Central memory CD8-positive, alpha-beta T cell (primary cell): ENCODE results near the gene FBLN5.
"Not testable (repeated sequence)": the region's sequence is repeated elsewhere in the genome, so short reads cannot be mapped to it uniquely, and the experiment has no call there.

Source experiments
- ATAC-seq: fragments of 150-1000 bp; cut with Tn5 transposase; replicated peaks from 2 replicates; pipeline ENCODE4 v1.10.0; 2022; ENCODE audit warnings: mild to moderate bottlenecking, moderate FRiP score, moderate number of reproducible peaks; ENCODE audit not compliant: poor library complexity, severe bottlenecking; ENCODE audit errors: extremely low read depth
- DNase-seq, 2 donors: peaks; one replicate each; pipeline ENCODE4 v3.0.0; 2021; ENCODE audit warnings: low spot score in 2 of 2
- H3K27ac Mint-ChIP-seq: one replicate; pipeline ENCODE4 v1.8.0; 2022; ENCODE audit warnings: low read depth, mild to moderate bottlenecking, moderate library complexity, mixed read lengths
- H3K27me3 Mint-ChIP-seq: one replicate; pipeline ENCODE4 v1.8.0; 2022; ENCODE audit warnings: mixed read lengths
- H3K36me3 Mint-ChIP-seq: one replicate; pipeline ENCODE4 v1.8.0; 2022; ENCODE audit warnings: mild to moderate bottlenecking, moderate library complexity, mixed read lengths; ENCODE audit not compliant: insufficient read depth
- H3K4me1 Mint-ChIP-seq: one replicate; pipeline ENCODE4 v1.8.0; 2022; ENCODE audit warnings: mixed read lengths
- H3K4me3 Mint-ChIP-seq: one replicate; pipeline ENCODE4 v1.8.0; 2022; ENCODE audit warnings: mild to moderate bottlenecking, moderate library complexity, mixed read lengths
- H3K9me3 Mint-ChIP-seq: one replicate; pipeline ENCODE4 v1.8.0; 2022; ENCODE audit warnings: mixed read lengths

The FBLN5 gene

GRCh38 chr14:91872517-91873470, 74.7 kb downstream of the FBLN5 start:
- H3K4me1 Mint-ChIP-seq: peaks cover 83% of the 10 kb centered on the region
- ATAC-seq: peak; percentile 37
- peaks cover 18% of the 10 kb centered on the region for H3K36me3 Mint-ChIP-seq
- peak overlapping the region; percentile 81 for H3K4me3 Mint-ChIP-seq
- no peaks in the 10 kb centered on the region for H3K27me3 Mint-ChIP-seq
- peak in 1 of 2 donors; percentile 59 for DNase-seq
- no peaks in the 10 kb centered on the region for H3K9me3 Mint-ChIP-seq
- H3K27ac Mint-ChIP-seq: peak overlapping the region; percentile 96

- H3K27me3 Mint-ChIP-seq: no peaks in the 10 kb centered on the region
- no peaks in the 10 kb centered on the region for H3K9me3 Mint-ChIP-seq
- peak overlapping the region; percentile 96 for H3K27ac Mint-ChIP-seq
- peak overlapping the region; percentile 81 for H3K4me3 Mint-ChIP-seq
- peaks cover 88% of the 10 kb centered on the region for H3K4me1 Mint-ChIP-seq
- peaks cover 22% of the 10 kb centered on the region for H3K36me3 Mint-ChIP-seq
- DNase-seq: no peak
- ATAC-seq: no peak
These were observed 75.4 kb downstream of the FBLN5 start for GRCh38 chr14:91872011-91872501.

- not testable (repeated sequence) for ATAC-seq, H3K9me3 Mint-ChIP-seq, H3K27me3 Mint-ChIP-seq, DNase-seq
- peaks cover 22% of the 10 kb centered on the region for H3K36me3 Mint-ChIP-seq
- H3K4me3 Mint-ChIP-seq: peak overlapping the region; percentile 81
- peak overlapping the region; percentile 96 for H3K27ac Mint-ChIP-seq
- H3K4me1 Mint-ChIP-seq: peaks cover 88% of the 10 kb centered on the region
These were observed 76.1 kb downstream of the FBLN5 start for GRCh38 chr14:91871401-91871800.

GRCh38 chr14:91870890-91871289, 76.6 kb downstream of the FBLN5 start:
- Mint-ChIP-seq H3K4me1 (peaks cover 88% of the 10 kb centered on the region), H3K27ac (peak overlapping the region; percentile 96), H3K4me3 (peak overlapping the region; percentile 73)

GRCh38 chr14:91870001-91870400, 77.5 kb downstream of the FBLN5 start:
- peak overlapping the region; percentile 73 for H3K4me3 Mint-ChIP-seq
- H3K27me3 Mint-ChIP-seq: no peaks in the 10 kb centered on the region
- H3K4me1 Mint-ChIP-seq: peaks cover 82% of the 10 kb centered on the region
- H3K9me3 Mint-ChIP-seq: no peaks in the 10 kb centered on the region
- DNase-seq (peak in 1 of 2 donors; percentile 76), ATAC-seq (peak; percentile 54)
- H3K36me3 Mint-ChIP-seq: peaks cover 25% of the 10 kb centered on the region
- H3K27ac Mint-ChIP-seq: peak overlapping the region; percentile 96

More at GRCh38 chr14:91870890-91871289, 76.6 kb downstream of the FBLN5 start:
- ATAC-seq: no peak
- DNase-seq: no peak
- Mint-ChIP-seq H3K9me3 (no peaks in the 10 kb centered on the region), H3K27me3 (no peaks in the 10 kb centered on the region), H3K36me3 (peaks cover 23% of the 10 kb centered on the region)

GRCh38 chr14:91869556-91869955, 77.9 kb downstream of the FBLN5 start:
- H3K27ac Mint-ChIP-seq: peak overlapping the region; percentile 96
- H3K27me3 Mint-ChIP-seq: no peaks in the 10 kb centered on the region
- H3K4me1 Mint-ChIP-seq: peaks cover 80% of the 10 kb centered on the region
- H3K4me3 Mint-ChIP-seq: peak overlapping the region; percentile 73
- no peak for DNase-seq
- peaks cover 29% of the 10 kb centered on the region for H3K36me3 Mint-ChIP-seq
- H3K9me3 Mint-ChIP-seq: no peaks in the 10 kb centered on the region
- no peak for ATAC-seq

- H3K36me3 Mint-ChIP-seq: peaks cover 37% of the 10 kb centered on the region
- H3K27ac Mint-ChIP-seq: peak within 1 kb of the TSS; percentile 93
- H3K27me3 Mint-ChIP-seq: no peaks in the 10 kb centered on the region
- peak in 1 of 2 donors; percentile 67 for DNase-seq
- peak within 1 kb of the TSS; percentile 95 for H3K4me3 Mint-ChIP-seq
- no peaks in the 10 kb centered on the region for H3K9me3 Mint-ChIP-seq
- ATAC-seq: peak; percentile 70
- H3K4me1 Mint-ChIP-seq: peaks cover 77% of the 10 kb centered on the region
These were observed 80.0 kb downstream of the FBLN5 start, which contains the start of gene TC2N for GRCh38 chr14:91867316-91867988. Gene TC2N (minus strand): TSS chr14:91867536. CDS start chr14:91813769, 53,767 bp downstream.

- Mint-ChIP-seq H3K27ac (peak overlapping the region; percentile 93), H3K4me3 (peak overlapping the region; percentile 95), H3K4me1 (peaks cover 76% of the 10 kb centered on the region), H3K9me3 (no peaks in the 10 kb centered on the region), H3K27me3 (no peaks in the 10 kb centered on the region), H3K36me3 (peaks cover 39% of the 10 kb centered on the region)
- ATAC-seq (peak; percentile 6), DNase-seq (no peak)
These were observed 80.8 kb downstream of the FBLN5 start for GRCh38 chr14:91866511-91867295.

- peak overlapping the region; percentile 95 for H3K4me3 Mint-ChIP-seq
- no peak for ATAC-seq
- peaks cover 81% of the 10 kb centered on the region for H3K4me1 Mint-ChIP-seq
These were observed 81.4 kb downstream of the FBLN5 start for GRCh38 chr14:91866061-91866460.

GRCh38 chr14:91862417-91862816, 85.1 kb downstream of the FBLN5 start:
- Mint-ChIP-seq H3K27ac (peak overlapping the region; percentile 94), H3K27me3 (no peaks in the 10 kb centered on the region), H3K4me1 (peaks cover 81% of the 10 kb centered on the region), H3K9me3 (no peaks in the 10 kb centered on the region), H3K4me3 (peak overlapping the region; percentile 95), H3K36me3 (peaks cover 71% of the 10 kb centered on the region)
- ATAC-seq: no peak
- DNase-seq: no peak

More at GRCh38 chr14:91866061-91866460, 81.4 kb downstream of the FBLN5 start:
- peak overlapping the region; percentile 93 for H3K27ac Mint-ChIP-seq
- peaks cover 44% of the 10 kb centered on the region for H3K36me3 Mint-ChIP-seq
- no peaks in the 10 kb centered on the region for H3K27me3 Mint-ChIP-seq
- H3K9me3 Mint-ChIP-seq: no peaks in the 10 kb centered on the region
- no peak for DNase-seq

- Mint-ChIP-seq H3K27ac (peak overlapping the region; percentile 94), H3K9me3 (no peaks in the 10 kb centered on the region), H3K27me3 (no peaks in the 10 kb centered on the region), H3K36me3 (peaks cover 71% of the 10 kb centered on the region), H3K4me1 (peaks cover 79% of the 10 kb centered on the region), H3K4me3 (peak overlapping the region; percentile 80)
- ATAC-seq: no peak
- no peak for DNase-seq
These were observed 86.4 kb downstream of the FBLN5 start for GRCh38 chr14:91861091-91861490.

GRCh38 chr14:91860238-91860637, 87.3 kb downstream of the FBLN5 start:
- Mint-ChIP-seq H3K36me3 (peaks cover 76% of the 10 kb centered on the region), H3K27ac (peak overlapping the region; percentile 94), H3K4me1 (peaks cover 85% of the 10 kb centered on the region), H3K27me3 (no peaks in the 10 kb centered on the region), H3K9me3 (no peaks in the 10 kb centered on the region), H3K4me3 (peak overlapping the region; percentile 80)
- no peak for ATAC-seq
- no peak for DNase-seq
